T47D (cell line): ENCODE results near the gene STEAP2.

ENCODE experiments used
- DNase-seq, 2 experiments: peaks; one replicate each; pipeline versions ENCODE4 v3.0.0 to v3.0.0-alpha.2; 2011 to 2012; ENCODE audit warnings: low read depth in 1 of 2, low spot score in 1 of 2
- JUND ChIP-seq: IDR thresholded peaks from 2 replicates; pipeline ENCODE4 v1.6.1; 2012; ENCODE audit warnings: low read depth
- in situ Hi-C: cut with HindIII; loops from 2 replicates; pipeline ENCODE4 v1.10.0; 2016; ENCODE audit warnings: low sequenced_read_pairs, low pct_unique_long_range_greater_than_20kb

STEAP2 gene

GRCh38 chr7:90209776-90210175 is 1.8 kb upstream of the STEAP2 start:
- no peak for TF ChIP-seq JUND
- in situ Hi-C loops: no loop called here
- no peak for DNase-seq

GRCh38 chr7:90210475-90210874 is 1.1 kb upstream of the STEAP2 start:
- TF ChIP-seq JUND: no peak
- DNase-seq: no peak

GRCh38 chr7:90210981-90211380 is 559 bp upstream of the STEAP2 start:
- no peak for TF ChIP-seq JUND
- in situ Hi-C loops: no loop called here
- DNase-seq: peak in 1 of 2 experiments; percentile 19

More at GRCh38 chr7:90210475-90210874, 1.1 kb upstream of the STEAP2 start:
- in situ Hi-C loops: no loop called here

- in situ Hi-C loops: no loop called here
- DNase-seq: no peak
- no peak for TF ChIP-seq JUND
These were observed 582 bp downstream of the STEAP2 start for GRCh38 chr7:90212149-90212495.

- in situ Hi-C loops: no loop called here
- DNase-seq: no peak
These were observed 2.0 kb downstream of the STEAP2 start for GRCh38 chr7:90213521-90213920.

GRCh38 chr7:90216080-90216674 is 4.6 kb downstream of the STEAP2 start:
- in situ Hi-C loops: no loop called here
- DNase-seq: no peak
- TF ChIP-seq JUND: no peak

More at GRCh38 chr7:90213521-90213920, 2.0 kb downstream of the STEAP2 start:
- no peak for TF ChIP-seq JUND

- no peak for DNase-seq
- no peak for TF ChIP-seq JUND
- in situ Hi-C loops: no loop called here
These were observed 5.2 kb downstream of the STEAP2 start for GRCh38 chr7:90216771-90217170.

GRCh38 chr7:90222390-90222789 is 10.8 kb downstream of the STEAP2 start:
- no peak for DNase-seq
- no peak for TF ChIP-seq JUND
- in situ Hi-C loops: no loop called here

GRCh38 chr7:90222811-90223725 is 11.5 kb downstream of the STEAP2 start:
- in situ Hi-C loops: no loop called here
- DNase-seq: no peak
- TF ChIP-seq JUND: no peak

GRCh38 chr7:90224195-90224594 is 12.7 kb downstream of the STEAP2 start:
- no peak for DNase-seq
- in situ Hi-C loops: no loop called here
- no peak for TF ChIP-seq JUND

- no peak for TF ChIP-seq JUND
- DNase-seq: no peak
- in situ Hi-C loops: no loop called here
These were observed 13.6 kb downstream of the STEAP2 start for GRCh38 chr7:90225181-90225580.

- in situ Hi-C loops: no loop called here
- TF ChIP-seq JUND: no peak
- no peak for DNase-seq
These were observed 14.1 kb downstream of the STEAP2 start for GRCh38 chr7:90225601-90226000.

GRCh38 chr7:90227259-90227658 is 15.7 kb downstream of the STEAP2 start:
- in situ Hi-C loops: no loop called here
- no peak for DNase-seq
- no peak for TF ChIP-seq JUND
